ENCODE results near the gene VARS2.

Gene VARS2

DNA sequence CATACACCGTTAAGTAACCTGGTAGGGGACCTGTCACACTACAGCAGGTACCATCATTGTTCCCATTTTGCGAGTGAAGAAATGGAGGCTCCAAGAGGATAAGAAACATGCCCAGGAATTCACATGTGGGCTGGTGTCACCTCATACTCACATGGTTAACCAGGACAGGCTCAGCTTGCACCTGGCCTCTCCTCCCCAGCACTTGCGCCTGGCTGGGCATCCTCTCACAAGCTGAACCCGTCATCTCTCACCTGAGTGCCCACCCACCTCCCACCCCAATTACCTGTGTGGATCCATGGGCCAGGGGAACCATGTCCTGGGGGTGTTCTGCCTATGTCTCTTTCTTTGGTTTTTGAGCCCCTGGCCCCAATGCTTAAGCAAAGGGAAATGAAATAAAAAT, 16.5 kb downstream of the VARS2 start:
- TF ChIP-seq, protein P1, sequence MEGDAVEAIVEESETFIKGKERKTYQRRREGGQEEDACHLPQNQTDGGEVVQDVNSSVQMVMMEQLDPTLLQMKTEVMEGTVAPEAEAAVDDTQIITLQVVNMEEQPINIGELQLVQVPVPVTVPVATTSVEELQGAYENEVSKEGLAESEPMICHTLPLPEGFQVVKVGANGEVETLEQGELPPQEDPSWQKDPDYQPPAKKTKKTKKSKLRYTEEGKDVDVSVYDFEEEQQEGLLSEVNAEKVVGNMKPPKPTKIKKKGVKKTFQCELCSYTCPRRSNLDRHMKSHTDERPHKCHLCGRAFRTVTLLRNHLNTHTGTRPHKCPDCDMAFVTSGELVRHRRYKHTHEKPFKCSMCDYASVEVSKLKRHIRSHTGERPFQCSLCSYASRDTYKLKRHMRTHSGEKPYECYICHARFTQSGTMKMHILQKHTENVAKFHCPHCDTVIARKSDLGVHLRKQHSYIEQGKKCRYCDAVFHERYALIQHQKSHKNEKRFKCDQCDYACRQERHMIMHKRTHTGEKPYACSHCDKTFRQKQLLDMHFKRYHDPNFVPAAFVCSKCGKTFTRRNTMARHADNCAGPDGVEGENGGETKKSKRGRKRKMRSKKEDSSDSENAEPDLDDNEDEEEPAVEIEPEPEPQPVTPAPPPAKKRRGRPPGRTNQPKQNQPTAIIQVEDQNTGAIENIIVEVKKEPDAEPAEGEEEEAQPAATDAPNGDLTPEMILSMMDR (IDR thresholded peaks at IDR 0.05; ENCODE audit: low read depth, low read length) = no peak
- in situ Hi-C loops (cut with HindIII; ENCODE audit: low sequenced_read_pairs) = no loop called here
- no peak overlapping the region for H3K4me3 ChIP-seq (ENCODE audit: low read depth, low read length)
- DNase-seq (ENCODE audit: low read depth, low spot score) = no peak

DNA sequence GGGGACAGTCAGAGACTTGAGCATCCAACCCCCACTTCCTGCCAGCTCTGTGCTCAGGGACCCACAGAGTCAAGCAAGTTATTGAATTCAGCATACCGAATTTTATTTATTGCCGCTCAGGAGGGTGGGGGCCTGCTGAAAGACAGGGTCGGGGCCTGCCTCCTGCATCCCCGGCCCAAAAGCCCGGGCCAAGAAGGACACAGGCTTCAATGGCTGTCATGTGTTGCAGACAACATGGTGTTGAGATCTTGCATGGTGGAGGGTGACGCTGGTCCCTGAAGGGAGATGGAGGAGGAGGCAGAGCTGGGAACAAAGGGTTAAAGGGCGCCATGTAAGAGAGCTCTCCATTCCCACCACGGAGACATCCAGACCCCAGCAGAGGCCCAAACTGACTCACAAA, 17.2 kb downstream of the VARS2 start:
- in situ Hi-C loops (cut with HindIII; ENCODE audit: low sequenced_read_pairs) = no loop called here
- TF ChIP-seq, protein P1 (IDR thresholded peaks at IDR 0.05; ENCODE audit: low read depth, low read length) = no peak
- DNase-seq (ENCODE audit: low read depth, low spot score) = no peak
- no peak overlapping the region for H3K4me3 ChIP-seq (ENCODE audit: low read depth, low read length)

DNA sequence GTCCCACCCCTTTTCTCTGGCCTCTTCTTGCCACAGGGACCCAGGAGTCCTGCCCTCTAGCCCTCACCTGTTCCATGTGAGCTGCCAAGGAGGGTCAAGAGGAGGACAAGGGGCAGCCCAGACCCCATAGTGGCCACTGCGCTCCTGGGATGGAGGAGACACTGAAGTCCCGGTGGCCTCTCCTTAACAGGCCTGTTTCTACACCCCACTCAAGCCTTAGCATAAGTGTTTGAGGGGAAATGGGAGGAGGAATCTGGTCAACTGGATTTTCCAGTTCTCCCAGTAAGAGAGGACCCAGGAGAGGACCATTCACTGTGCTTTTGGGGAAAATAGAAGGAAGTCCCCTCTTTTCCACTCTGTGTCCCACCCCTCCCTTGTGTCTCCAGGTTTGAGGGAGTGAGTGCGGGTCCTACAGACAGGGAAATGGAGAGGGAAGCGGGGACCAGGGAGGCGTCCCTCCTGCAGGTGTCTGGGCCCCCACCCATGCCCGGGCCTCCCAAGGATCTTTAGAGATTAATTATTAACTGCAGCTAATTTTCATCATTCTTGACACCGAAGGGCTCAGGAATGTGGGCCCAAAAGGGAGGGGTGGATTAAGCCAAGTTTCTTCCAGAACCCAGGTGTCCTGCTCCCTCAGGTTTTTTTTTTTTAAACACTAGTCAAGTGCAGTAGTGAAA, 18.1 kb downstream of the VARS2 start, which contains the start of gene SFTA2:
Gene SFTA2 (minus strand): TSS at position 202 of the 677 bp plus-strand sequence. CDS start 74 bp downstream, at position 128.
- in situ Hi-C loops (cut with HindIII; ENCODE audit: low sequenced_read_pairs) = no loop called here
- H3K4me3 ChIP-seq (ENCODE audit: low read depth, low read length) = no peak within 1 kb of the TSS
- TF ChIP-seq, protein P1 (IDR thresholded peaks at IDR 0.05; ENCODE audit: low read depth, low read length) = no peak
- DNase-seq (ENCODE audit: low read depth, low spot score) = no peak

DNA sequence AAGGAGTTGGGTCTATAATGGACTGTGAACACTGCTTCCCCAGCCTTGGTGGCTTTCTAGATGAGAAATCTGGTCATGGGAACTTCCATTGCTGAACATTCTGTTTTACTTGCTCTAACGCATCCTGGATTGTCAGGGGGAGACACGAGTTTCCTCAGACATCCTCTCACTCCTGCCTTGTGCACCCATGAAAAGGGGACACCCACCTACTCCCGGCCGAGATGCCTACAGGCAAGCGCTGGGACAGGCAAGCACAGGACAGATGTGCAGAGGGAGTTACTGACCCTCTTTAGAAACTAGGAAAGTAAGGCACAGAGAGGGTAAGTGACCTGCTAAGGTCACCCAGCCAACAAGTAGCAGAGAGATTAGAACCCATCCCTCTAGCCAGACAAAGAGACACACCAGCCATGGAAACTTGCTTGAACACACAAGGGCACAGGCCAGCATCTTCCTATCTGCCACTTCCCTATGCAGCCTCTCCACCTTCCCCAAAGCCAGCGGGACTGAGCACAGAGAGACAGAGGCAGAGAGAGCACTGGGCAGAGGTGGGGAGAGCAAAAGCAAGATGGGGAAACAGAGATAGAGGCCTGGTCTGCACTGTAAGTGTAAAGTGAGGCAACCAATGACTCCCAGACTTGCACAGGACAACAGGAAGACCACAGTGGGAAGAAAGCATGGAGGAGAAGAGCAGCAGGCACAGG, 18.8 kb downstream of the VARS2 start:
- no peak for DNase-seq (ENCODE audit: low read depth, low spot score)
- in situ Hi-C loops (cut with HindIII; ENCODE audit: low sequenced_read_pairs) = no loop called here

DNA sequence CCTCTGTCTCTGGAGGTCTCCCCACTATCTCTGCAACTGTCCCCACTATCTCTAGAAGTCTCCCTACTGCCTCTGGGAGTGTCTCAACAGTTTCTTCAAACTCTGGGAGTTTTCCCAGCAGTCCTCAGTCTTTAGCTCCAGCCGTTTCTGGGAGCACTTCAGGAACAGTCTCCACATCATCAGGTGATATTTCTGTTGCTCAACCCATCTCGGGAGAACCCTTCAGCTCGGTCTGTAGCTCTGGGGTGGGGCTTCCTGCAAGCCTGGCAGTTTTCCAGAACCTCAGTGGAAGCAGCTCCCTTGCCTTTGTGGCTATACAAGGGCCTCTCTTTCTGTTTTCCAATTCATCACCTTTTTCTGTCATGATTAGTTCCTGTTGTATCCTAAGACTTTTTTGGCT, 21.0 kb downstream of the VARS2 start:
- TF ChIP-seq, protein P1 (IDR thresholded peaks at IDR 0.05; ENCODE audit: low read depth, low read length) = no peak
- no peak for DNase-seq (ENCODE audit: low read depth, low spot score)
- H3K4me3 ChIP-seq (ENCODE audit: low read depth, low read length) = no peak overlapping the region
- in situ Hi-C loops (cut with HindIII; ENCODE audit: low sequenced_read_pairs) = no loop called here

More for the DNA sequence above, 18.8 kb downstream of the VARS2 start:
- TF ChIP-seq, protein P1 (IDR thresholded peaks at IDR 0.05; ENCODE audit: low read depth, low read length) = no peak
- no peak overlapping the region for H3K4me3 ChIP-seq (ENCODE audit: low read depth, low read length)

DNA sequence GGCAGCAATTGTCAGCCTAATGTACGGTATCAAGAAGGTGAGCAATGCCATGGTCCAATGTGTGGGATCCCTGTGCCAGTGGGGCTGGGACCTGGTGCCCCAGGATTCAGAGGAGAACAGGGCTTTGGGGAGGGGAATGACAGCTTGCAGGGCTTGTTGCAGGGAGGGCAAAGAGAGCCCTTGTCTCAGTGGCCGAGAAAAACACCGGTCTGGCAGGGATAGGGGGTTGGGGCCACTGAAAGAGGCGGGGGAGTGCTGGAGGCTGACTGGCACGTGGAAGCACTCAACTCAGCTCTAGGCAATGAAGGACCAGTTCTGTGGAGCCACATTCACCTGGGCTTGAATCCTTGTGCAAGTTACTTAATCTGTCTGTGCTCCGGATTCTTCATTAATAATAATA, 23.2 kb downstream of the VARS2 start:
- in situ Hi-C loops (cut with HindIII; ENCODE audit: low sequenced_read_pairs) = no loop called here
- H3K4me3 ChIP-seq (ENCODE audit: low read depth, low read length) = no peak overlapping the region
- DNase-seq (ENCODE audit: low read depth, low spot score) = no peak
- TF ChIP-seq, protein P1 (IDR thresholded peaks at IDR 0.05; ENCODE audit: low read depth, low read length) = no peak

All from astrocyte of the spinal cord (primary cell).